Colon (tissue), 2 donors: Measurements from ENCODE around the gene ZCCHC13.
A peak's percentile ranks its signal among the peaks of the same experiment; 100 is the strongest.
"Not testable (repeated sequence)": the region's sequence is repeated elsewhere in the genome, so short reads cannot be mapped to it uniquely, and the experiment has no call there.

Experiments used
- FAIRE-seq: peaks from 2 replicates; lab custom pipeline; 2012; peaks lifted over from hg19 to GRCh38; lab: Jason Lieb, UNC
- donor health status: control.
- donor health status: control.

The ZCCHC13 gene

GRCh38 chrX:74321191-74321590, 17.2 kb downstream of the ZCCHC13 start:
- no peak for FAIRE-seq

GRCh38 chrX:74324131-74324530, 20.2 kb downstream of the ZCCHC13 start:
- no peak for FAIRE-seq

- no peak for FAIRE-seq
Measured at GRCh38 chrX:74325130-74326059, 21.4 kb downstream of the ZCCHC13 start.

GRCh38 chrX:74338852-74339251, 34.9 kb downstream of the ZCCHC13 start:
- peak; percentile 14 for FAIRE-seq

GRCh38 chrX:74340051-74340450, 36.1 kb downstream of the ZCCHC13 start:
- FAIRE-seq: no peak

- FAIRE-seq: not testable (repeated sequence)
Measured at GRCh38 chrX:74342211-74342610, 38.2 kb downstream of the ZCCHC13 start.

- peak; percentile 68 for FAIRE-seq
Measured at GRCh38 chrX:74343343-74344279, 39.6 kb downstream of the ZCCHC13 start.

GRCh38 chrX:74344280-74344622, 40.3 kb downstream of the ZCCHC13 start:
- FAIRE-seq: no peak

- FAIRE-seq: no peak
Measured at GRCh38 chrX:74346088-74346487, 42.1 kb downstream of the ZCCHC13 start.

- FAIRE-seq: no peak
Measured at GRCh38 chrX:74349387-74349786, 45.4 kb downstream of the ZCCHC13 start.

GRCh38 chrX:74351760-74352159, 47.8 kb downstream of the ZCCHC13 start:
- no peak for FAIRE-seq

GRCh38 chrX:74353984-74354383, 50.0 kb downstream of the ZCCHC13 start:
- FAIRE-seq: no peak
